Measurements from ENCODE around the gene SEPTIN2. TPM values are rescaled to one million over a fixed set of nuclear protein-coding genes. Genes with fewer than 3 reads are reported as not detected.
A peak's percentile ranks its signal among the peaks of the same experiment; 100 is the strongest.

The SEPTIN2 gene
- total RNA-seq, 2 donors from 2014 or later, result 226 to 271 TPM

GRCh38 chr2:241344925-241345651 lies 29.4 kb downstream of the SEPTIN2 start:
- ATAC-seq, result no peak
- H3K4me3 ChIP-seq, result no peak overlapping the region

GRCh38 chr2:241349941-241350340 lies 34.2 kb downstream of the SEPTIN2 start:
- ATAC-seq, result no peak
- Histone ChIP-seq H3K27ac (no peak overlapping the region), H3K9me3 (no peaks in the 10 kb centered on the region), H3K27me3 (no peaks in the 10 kb centered on the region), H3K4me1 (peaks cover 29% of the 10 kb centered on the region), H3K4me3 (no peak overlapping the region), H3K36me3 (replicated peaks in 1 of 2; ENCODE audit: insufficient read depth in 1 of 2, low read depth in 2 of 2) (peaks cover 4 to 49% of the 10 kb centered on the region in 2 donors)
- TF ChIP-seq CTCF (IDR thresholded peaks at IDR 0.05), result no peak
- TF ChIP-seq POLR2A (IDR thresholded peaks at IDR 0.05), result no peak
- no peak for DNase-seq
- 89 to 94% methylated on average over 8 of the region's 8 CpGs for WGBS, 2 donors
- intact Hi-C loops (cut with DNase I), result no loop called here

More at GRCh38 chr2:241344925-241345651, 29.4 kb downstream of the SEPTIN2 start:
- Histone ChIP-seq H3K4me1 (peaks cover 9% of the 10 kb centered on the region), H3K36me3 (replicated peaks in 1 of 2; ENCODE audit: insufficient read depth in 1 of 2, low read depth in 2 of 2) (peaks cover 22 to 67% of the 10 kb centered on the region in 2 donors), H3K9me3 (no peaks in the 10 kb centered on the region), H3K27me3 (no peaks in the 10 kb centered on the region), H3K27ac (no peak overlapping the region)
- TF ChIP-seq CTCF (IDR thresholded peaks at IDR 0.05) (no peak), POLR2A (IDR thresholded peaks at IDR 0.05) (no peak)
- DNase-seq, result no peak
- 82 to 91% methylated on average over 9 of the region's 9 CpGs for WGBS, 2 donors
- intact Hi-C loops (cut with DNase I), result no loop called here

GRCh38 chr2:241350530-241350877 lies 34.8 kb downstream of the SEPTIN2 start:
- peaks cover 32% of the 10 kb centered on the region for H3K4me1 ChIP-seq
- intact Hi-C loops (cut with DNase I), result no loop called here
- TF ChIP-seq POLR2A (IDR thresholded peaks at IDR 0.05) (no peak), CTCF (IDR thresholded peaks at IDR 0.05) (no peak)
- H3K27ac ChIP-seq, result peak overlapping the region; percentile 18 to 60 (median 28)
- peaks cover 0 to 45% of the 10 kb centered on the region in 2 donors for H3K36me3 ChIP-seq (replicated peaks in 1 of 2; ENCODE audit: insufficient read depth in 1 of 2, low read depth in 2 of 2)
- no peaks in the 10 kb centered on the region for H3K9me3 ChIP-seq
- WGBS, 2 donors, result 30 to 34% methylated on average over 2 of the region's 2 CpGs
- H3K27me3 ChIP-seq, result no peaks in the 10 kb centered on the region
- DNase-seq (no peak), ATAC-seq (no peak)
- no peak overlapping the region for H3K4me3 ChIP-seq

GRCh38 chr2:241350878-241351639 lies 35.3 kb downstream of the SEPTIN2 start:
- 40 to 54% methylated on average over 9 of the region's 9 CpGs for WGBS, 2 donors
- Histone ChIP-seq H3K27me3 (no peaks in the 10 kb centered on the region), H3K9me3 (no peaks in the 10 kb centered on the region), H3K36me3 (replicated peaks in 1 of 2; ENCODE audit: insufficient read depth in 1 of 2, low read depth in 2 of 2) (peaks cover 0 to 42% of the 10 kb centered on the region in 2 donors), H3K4me1 (peaks cover 32% of the 10 kb centered on the region), H3K27ac (peak overlapping the region; percentile 18 to 60 (median 28)), H3K4me3 (no peak overlapping the region)
- intact Hi-C loops (cut with DNase I), result no loop called here
- ATAC-seq, result no peak
- DNase-seq, result no peak
- TF ChIP-seq CTCF (IDR thresholded peaks at IDR 0.05) (no peak), POLR2A (IDR thresholded peaks at IDR 0.05) (no peak)
